Stromal cell of bone marrow (primary cell): ENCODE data around the gene TNPO2.

Experiments
- DNase-seq: peaks from one replicate; pipeline ENCODE4 v3.0.0-alpha.2; 2012; ENCODE audit warnings: low read depth

Gene TNPO2

GRCh38 chr19:12676384-12676792, 47.3 kb downstream of the TNPO2 start:
- peak; percentile 49 for DNase-seq

DNA sequence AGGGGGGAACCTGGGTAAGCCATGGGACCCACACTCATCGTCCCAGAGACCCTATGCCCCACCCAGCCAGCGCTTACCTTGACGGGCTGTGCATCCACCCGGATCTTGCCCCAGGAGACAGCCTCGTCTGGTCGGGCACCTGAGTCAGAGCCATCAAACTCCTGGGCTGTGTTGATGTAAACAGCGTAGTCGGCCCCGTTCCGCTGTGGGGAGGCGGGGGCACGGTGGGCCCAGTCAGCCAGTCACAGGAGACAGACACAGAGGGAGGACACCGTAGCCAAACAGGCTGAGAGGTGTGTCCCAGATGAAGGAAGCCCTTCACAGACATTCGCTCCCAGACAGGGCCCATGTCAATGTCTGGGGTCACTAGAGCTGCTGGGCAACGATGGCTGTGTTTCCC, 47.8 kb downstream of the TNPO2 start:
- DNase-seq: no peak

DNA sequence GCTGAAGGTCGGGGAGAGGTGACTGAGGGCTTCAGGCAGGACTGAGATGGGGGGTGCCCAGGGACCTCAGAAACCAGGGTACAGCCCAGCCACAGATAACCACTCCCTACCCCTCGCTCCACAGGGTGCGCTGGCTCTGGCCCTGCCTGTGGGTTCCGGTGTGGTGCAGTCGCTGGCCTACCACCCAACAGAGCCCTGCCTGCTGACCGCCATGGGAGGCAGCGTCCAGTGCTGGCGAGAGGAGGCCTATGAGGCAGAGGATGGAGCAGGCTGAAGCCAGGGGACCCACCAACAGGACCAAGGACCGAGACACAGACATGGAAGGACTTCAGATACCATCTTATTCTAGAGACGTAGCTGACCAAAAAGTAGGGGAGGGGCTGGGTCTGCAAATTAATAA, 48.3 kb downstream of the TNPO2 start:
- DNase-seq: no peak

DNA sequence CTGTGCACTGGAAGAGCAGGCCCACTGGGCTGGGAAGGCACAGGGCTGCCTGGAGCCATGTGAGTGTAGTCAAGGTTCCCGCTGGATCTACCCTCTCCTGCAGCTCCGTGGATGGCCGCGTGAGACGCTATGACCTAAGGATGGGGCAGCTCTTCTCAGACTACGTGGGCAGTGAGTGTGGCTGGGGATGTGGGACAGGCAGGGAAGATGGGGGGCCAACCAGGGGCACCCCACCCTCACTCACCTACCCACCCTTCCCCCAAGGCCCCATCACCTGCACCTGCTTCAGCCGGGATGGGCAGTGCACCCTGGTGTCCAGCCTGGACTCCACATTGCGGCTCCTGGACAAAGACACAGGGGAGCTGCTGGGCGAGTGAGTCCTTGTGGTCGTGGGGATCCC, 51.0 kb downstream of the TNPO2 start:
- DNase-seq: no peak

- DNase-seq: no peak
Measured at GRCh38 chr19:12670159-12670928, 53.4 kb downstream of the TNPO2 start.

DNA sequence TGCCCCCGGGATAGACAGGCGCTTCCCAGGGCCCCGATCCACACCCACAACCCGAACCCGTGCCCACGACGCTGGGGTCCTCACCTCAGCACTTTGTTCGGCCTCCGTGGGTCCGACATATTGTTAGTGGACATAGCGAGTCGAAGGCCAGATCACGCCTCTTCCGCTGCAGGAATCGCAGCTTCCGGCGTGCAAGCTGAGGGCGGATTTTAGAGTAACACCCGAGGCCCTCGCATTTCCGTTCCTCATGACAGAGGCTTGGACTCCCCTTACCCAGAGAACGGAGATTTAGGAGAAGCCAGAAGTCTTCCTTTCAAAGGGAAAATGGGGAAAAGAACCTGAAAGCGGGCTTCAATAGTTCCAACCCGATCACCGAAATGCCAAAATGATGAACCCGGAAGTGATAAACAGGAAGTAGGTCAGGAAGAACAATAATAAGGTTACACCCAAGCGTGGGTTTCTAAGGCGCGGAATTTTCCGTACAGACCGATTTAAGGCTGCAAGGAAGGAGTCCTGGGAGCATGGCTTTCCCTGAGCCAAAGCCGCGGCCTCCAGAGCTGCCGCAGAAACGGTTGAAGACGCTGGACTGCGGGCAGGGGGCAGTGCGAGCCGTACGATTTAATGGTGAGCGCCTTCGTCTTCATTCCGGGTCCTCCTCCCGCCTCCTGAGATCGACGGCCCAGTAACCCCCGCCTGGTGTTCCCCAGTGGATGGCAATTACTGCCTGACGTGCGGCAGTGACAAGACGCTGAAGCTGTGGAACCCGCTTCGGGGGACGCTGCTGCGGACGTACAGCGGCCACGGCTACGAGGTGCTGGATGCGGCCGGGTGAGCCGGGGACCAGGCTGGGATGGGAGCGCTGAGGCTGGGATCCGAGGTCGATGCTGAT, 54.2 kb downstream of the TNPO2 start:
- DNase-seq: peak; percentile 64

DNA sequence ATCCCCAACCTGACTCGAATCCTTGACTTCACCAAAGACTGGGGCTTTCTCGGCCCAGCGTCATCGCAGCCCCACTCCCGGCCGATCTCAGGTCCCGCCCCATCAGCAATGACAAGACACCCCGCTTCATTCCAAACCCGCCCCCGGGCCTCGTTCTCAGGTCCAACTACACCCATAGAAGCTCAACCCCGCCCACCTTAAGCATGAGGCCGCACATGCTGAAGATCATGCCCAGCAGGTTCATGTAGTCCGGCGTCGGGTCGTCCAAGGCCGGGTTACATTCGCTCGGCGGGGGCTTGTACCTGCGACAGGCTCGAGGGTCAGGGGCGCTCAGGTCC, 54.8 kb downstream of the TNPO2 start:
- DNase-seq: peak; percentile 33

DNA sequence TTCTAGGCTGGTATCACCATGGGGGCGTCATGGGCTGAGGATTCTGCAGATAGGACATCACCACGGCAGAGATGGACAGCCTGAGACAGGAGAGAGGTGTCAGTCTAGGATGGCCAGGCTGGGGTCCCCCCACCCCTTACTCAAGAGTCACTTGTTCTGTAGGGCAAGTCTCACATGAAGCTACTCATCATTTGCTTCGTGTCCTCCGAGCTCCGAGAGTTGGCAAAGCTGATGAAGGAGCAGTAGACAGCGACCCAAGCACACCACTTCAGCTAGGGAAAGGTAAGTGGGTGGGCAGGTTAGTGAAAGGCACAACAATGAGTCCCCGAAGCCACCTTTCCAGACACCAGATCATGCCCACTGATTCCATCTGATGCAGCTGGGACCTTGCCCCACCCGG, 55.4 kb downstream of the TNPO2 start:
- DNase-seq: no peak

DNA sequence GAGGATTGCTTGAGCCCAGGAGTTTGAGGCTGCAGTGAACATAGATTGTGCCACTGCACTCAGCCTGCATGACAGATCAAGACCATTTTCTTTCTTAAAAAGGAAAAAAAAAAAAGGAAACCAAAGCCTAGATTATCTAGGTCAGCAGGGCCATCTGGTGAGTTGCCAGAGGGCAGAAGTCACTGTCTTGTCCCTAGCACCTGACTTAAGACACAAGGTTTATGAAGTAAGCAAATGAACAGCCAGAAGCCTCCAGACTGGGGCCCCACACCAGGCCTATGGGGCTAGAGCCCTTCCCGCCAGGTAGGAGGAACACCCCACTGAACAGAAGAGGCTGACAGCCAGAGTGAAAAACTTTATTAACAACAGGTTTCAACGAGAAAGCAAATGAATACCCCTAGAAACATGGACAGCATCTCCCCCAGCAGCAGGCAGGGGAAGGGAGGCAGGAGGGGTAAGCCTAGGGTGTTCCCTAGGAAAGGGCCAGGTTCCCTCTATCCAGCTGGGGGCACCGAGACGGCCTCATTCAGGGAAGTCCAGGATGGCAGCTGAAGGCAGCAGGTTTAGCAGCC, 55.9 kb downstream of the TNPO2 start:
- no peak for DNase-seq

GRCh38 chr19:12666265-12667048, 57.3 kb downstream of the TNPO2 start, which contains the start of the genes MAN2B1 and WDR83:
Gene MAN2B1 (minus strand): TSS chr19:12666742. CDS start chr19:12666701, 41 bp downstream.
Gene WDR83 (plus strand): TSS chr19:12666807. CDS start chr19:12669791, 2,984 bp downstream.
- peak; percentile 48 for DNase-seq

DNA sequence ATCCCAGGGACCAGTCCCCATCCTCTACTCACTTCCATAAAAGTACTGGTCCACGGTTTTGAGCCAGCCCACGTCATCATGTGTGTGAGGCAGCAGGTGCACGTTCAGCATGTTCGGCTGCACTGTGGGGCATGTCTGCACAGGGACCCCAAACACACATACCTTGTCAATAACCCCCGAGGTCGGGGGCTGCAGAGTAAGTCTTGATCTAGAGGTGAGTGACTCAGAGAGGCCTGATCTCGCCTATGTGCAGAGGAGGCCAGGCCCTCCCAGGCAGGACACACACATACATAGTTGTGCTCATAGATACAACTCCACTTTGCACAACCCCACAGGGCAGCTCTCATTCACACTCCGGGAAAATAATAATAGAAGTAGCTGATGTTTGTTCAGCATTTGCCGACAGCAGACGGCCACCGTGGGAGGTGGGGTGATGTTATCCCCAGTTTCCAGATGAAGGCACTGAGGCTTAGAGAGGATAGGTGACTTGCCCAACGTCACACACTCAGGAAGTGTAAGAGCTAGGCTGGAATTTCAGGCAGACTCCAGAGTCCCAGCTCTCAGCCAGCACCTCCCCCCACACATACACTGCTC, 58.0 kb downstream of the TNPO2 start:
- DNase-seq: no peak

GRCh38 chr19:12665281-12665573, 58.5 kb downstream of the TNPO2 start:
- no peak for DNase-seq

GRCh38 chr19:12664406-12665280, 59.1 kb downstream of the TNPO2 start:
- no peak for DNase-seq

- DNase-seq: no peak
Measured at GRCh38 chr19:12660980-12661379, 62.8 kb downstream of the TNPO2 start.

- DNase-seq: no peak
Measured at GRCh38 chr19:12657966-12658365, 65.8 kb downstream of the TNPO2 start.

GRCh38 chr19:12656899-12657571, 66.7 kb downstream of the TNPO2 start:
- DNase-seq: no peak

DNA sequence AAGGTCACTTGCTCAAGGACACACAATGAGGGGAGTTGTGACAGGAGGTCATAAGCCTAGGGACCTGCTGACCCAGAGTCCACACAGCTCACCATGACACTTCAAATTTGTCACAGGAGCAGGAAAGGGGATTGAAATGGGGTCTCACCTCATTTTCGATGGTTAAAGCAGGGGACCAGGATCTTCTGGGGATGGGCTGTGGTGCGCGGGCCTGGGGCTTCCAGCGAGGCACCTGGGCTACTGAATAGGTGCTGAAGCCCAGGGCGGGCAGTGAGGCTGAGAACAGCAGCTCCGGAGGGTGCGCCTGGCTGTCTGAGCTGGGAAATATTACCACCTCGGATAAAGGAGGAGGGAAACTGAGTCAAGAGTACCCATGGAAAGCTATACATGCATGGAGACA, 68.2 kb downstream of the TNPO2 start:
- DNase-seq: no peak

DNA sequence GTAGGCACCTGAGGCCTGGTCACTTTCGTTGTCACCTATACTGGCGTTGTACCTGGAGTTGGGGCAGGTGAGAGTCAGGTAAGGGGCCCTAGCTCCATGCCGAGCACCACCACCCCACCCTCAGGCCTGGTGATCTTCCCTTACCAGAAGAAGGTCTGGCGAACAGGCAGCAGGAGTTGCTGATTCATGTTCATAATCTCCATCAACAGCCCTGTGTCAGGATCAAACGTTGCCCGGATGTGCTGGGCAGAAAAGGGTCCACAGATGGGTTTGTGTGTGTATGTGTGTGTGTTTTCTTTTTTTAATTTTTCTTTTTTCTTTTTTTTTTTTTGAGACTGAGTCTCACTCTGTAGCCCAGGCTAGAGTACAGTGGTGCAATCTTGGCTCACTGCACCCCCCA, 71.5 kb downstream of the TNPO2 start:
- no peak for DNase-seq

- no peak for DNase-seq
Measured at GRCh38 chr19:12649941-12650340, 73.8 kb downstream of the TNPO2 start.
